PC-9 (cell line): ENCODE measurements around the gene CIRBP.

Experiments
- EZH2 ChIP-seq: fragments of 200-600 bp; sonication (generic); IDR thresholded peaks from 2 replicates; pipeline ENCODE4 v1.8.0; 2017; ENCODE audit warnings: antibody characterized with exemption, low read depth
- TF ChIP-seq, protein P1 (sequence below): fragments of 200-600 bp; sonication (generic); conservative IDR thresholded peaks from 2 replicates; pipeline ENCODE4 v1.6.1; 2017; ENCODE audit warnings: mixed run types, antibody characterized with exemption, mild to moderate bottlenecking, moderate library complexity

GRCh38 chr19:1277061-1277460, 7.9 kb downstream of the CIRBP start:
- TF ChIP-seq, protein P1, sequence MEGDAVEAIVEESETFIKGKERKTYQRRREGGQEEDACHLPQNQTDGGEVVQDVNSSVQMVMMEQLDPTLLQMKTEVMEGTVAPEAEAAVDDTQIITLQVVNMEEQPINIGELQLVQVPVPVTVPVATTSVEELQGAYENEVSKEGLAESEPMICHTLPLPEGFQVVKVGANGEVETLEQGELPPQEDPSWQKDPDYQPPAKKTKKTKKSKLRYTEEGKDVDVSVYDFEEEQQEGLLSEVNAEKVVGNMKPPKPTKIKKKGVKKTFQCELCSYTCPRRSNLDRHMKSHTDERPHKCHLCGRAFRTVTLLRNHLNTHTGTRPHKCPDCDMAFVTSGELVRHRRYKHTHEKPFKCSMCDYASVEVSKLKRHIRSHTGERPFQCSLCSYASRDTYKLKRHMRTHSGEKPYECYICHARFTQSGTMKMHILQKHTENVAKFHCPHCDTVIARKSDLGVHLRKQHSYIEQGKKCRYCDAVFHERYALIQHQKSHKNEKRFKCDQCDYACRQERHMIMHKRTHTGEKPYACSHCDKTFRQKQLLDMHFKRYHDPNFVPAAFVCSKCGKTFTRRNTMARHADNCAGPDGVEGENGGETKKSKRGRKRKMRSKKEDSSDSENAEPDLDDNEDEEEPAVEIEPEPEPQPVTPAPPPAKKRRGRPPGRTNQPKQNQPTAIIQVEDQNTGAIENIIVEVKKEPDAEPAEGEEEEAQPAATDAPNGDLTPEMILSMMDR: no peak
- no peak for TF ChIP-seq EZH2
